Measurements from ENCODE around the gene MAP3K9. TPM values are rescaled to one million over a fixed set of nuclear protein-coding genes. Genes with fewer than 3 reads are reported as not detected.

MAP3K9 gene
- total RNA-seq, 1 donor from 2014 or later, result 8.6 TPM

GRCh38 chr14:70702161-70702560 lies 107.2 kb downstream of the MAP3K9 start:
- H3K27ac Mint-ChIP-seq (ENCODE audit: unreplicated experiment), result peak overlapping the region; percentile 91
- peaks cover 4% of the 10 kb centered on the region for H3K27me3 Mint-ChIP-seq (ENCODE audit: unreplicated experiment)
- H3K4me1 Mint-ChIP-seq (ENCODE audit: unreplicated experiment), result peaks cover 41% of the 10 kb centered on the region
- DNase-seq (ENCODE audit: low spot score), result no peak
- H3K36me3 Mint-ChIP-seq (ENCODE audit: low read depth, unreplicated experiment), result peaks cover 5% of the 10 kb centered on the region
- no peak overlapping the region for H3K4me3 Mint-ChIP-seq (ENCODE audit: unreplicated experiment)
- TF ChIP-seq CTCF (IDR thresholded peaks at IDR 0.05; ENCODE audit: unreplicated experiment), result no peak
- H3K9me3 Mint-ChIP-seq (ENCODE audit: unreplicated experiment), result no peaks in the 10 kb centered on the region

GRCh38 chr14:70701610-70702009 lies 107.7 kb downstream of the MAP3K9 start:
- TF ChIP-seq CTCF (IDR thresholded peaks at IDR 0.05; ENCODE audit: unreplicated experiment), result no peak
- DNase-seq (ENCODE audit: low spot score), result no peak
- Mint-ChIP-seq H3K27me3 (ENCODE audit: unreplicated experiment) (peaks cover 4% of the 10 kb centered on the region), H3K27ac (ENCODE audit: unreplicated experiment) (peak overlapping the region; percentile 91), H3K9me3 (ENCODE audit: unreplicated experiment) (no peaks in the 10 kb centered on the region), H3K4me1 (ENCODE audit: unreplicated experiment) (peaks cover 41% of the 10 kb centered on the region), H3K36me3 (ENCODE audit: low read depth, unreplicated experiment) (peaks cover 5% of the 10 kb centered on the region), H3K4me3 (ENCODE audit: unreplicated experiment) (no peak overlapping the region)

GRCh38 chr14:70700955-70701585 lies 108.2 kb downstream of the MAP3K9 start:
- H3K27ac Mint-ChIP-seq (ENCODE audit: unreplicated experiment), result peak overlapping the region; percentile 84
- peaks cover 41% of the 10 kb centered on the region for H3K4me1 Mint-ChIP-seq (ENCODE audit: unreplicated experiment)
- peaks cover 5% of the 10 kb centered on the region for H3K36me3 Mint-ChIP-seq (ENCODE audit: low read depth, unreplicated experiment)
- peaks cover 4% of the 10 kb centered on the region for H3K27me3 Mint-ChIP-seq (ENCODE audit: unreplicated experiment)
- H3K9me3 Mint-ChIP-seq (ENCODE audit: unreplicated experiment), result no peaks in the 10 kb centered on the region
- peak; percentile 11 for DNase-seq (ENCODE audit: low spot score)
- no peak for TF ChIP-seq CTCF (IDR thresholded peaks at IDR 0.05; ENCODE audit: unreplicated experiment)
- no peak overlapping the region for H3K4me3 Mint-ChIP-seq (ENCODE audit: unreplicated experiment)

- peaks cover 4% of the 10 kb centered on the region for H3K27me3 Mint-ChIP-seq (ENCODE audit: unreplicated experiment)
- no peak overlapping the region for H3K4me3 Mint-ChIP-seq (ENCODE audit: unreplicated experiment)
- TF ChIP-seq CTCF (IDR thresholded peaks at IDR 0.05; ENCODE audit: unreplicated experiment), result no peak
- H3K9me3 Mint-ChIP-seq (ENCODE audit: unreplicated experiment), result no peaks in the 10 kb centered on the region
- peaks cover 41% of the 10 kb centered on the region for H3K4me1 Mint-ChIP-seq (ENCODE audit: unreplicated experiment)
- no peak overlapping the region for H3K27ac Mint-ChIP-seq (ENCODE audit: unreplicated experiment)
- no peak for DNase-seq (ENCODE audit: low spot score)
- H3K36me3 Mint-ChIP-seq (ENCODE audit: low read depth, unreplicated experiment), result peaks cover 5% of the 10 kb centered on the region
These were observed 109.7 kb downstream of the MAP3K9 start for GRCh38 chr14:70699646-70700045.

GRCh38 chr14:70698288-70698687 lies 111.0 kb downstream of the MAP3K9 start:
- H3K4me3 Mint-ChIP-seq (ENCODE audit: unreplicated experiment), result no peak overlapping the region
- H3K4me1 Mint-ChIP-seq (ENCODE audit: unreplicated experiment), result peaks cover 41% of the 10 kb centered on the region
- no peaks in the 10 kb centered on the region for H3K9me3 Mint-ChIP-seq (ENCODE audit: unreplicated experiment)
- no peak for TF ChIP-seq CTCF (IDR thresholded peaks at IDR 0.05; ENCODE audit: unreplicated experiment)
- peaks cover 4% of the 10 kb centered on the region for H3K27me3 Mint-ChIP-seq (ENCODE audit: unreplicated experiment)
- no peak overlapping the region for H3K27ac Mint-ChIP-seq (ENCODE audit: unreplicated experiment)
- DNase-seq (ENCODE audit: low spot score), result no peak
- peaks cover 5% of the 10 kb centered on the region for H3K36me3 Mint-ChIP-seq (ENCODE audit: low read depth, unreplicated experiment)

All from endothelial cell (in vitro differentiated cells).